Left renal cortex interstitium (tissue), 4 donors: ENCODE measurements around the gene LKAAEAR1. TPM values are rescaled to one million over a fixed set of nuclear protein-coding genes. Genes with fewer than 3 reads are reported as not detected.

ENCODE experiments used
- DNase-seq, 4 donors: peaks; one replicate each; pipeline ENCODE4 v3.0.0-alpha.2; 2013; ENCODE audit warnings: low read depth in 4 of 4, low spot score in 2 of 4, missing footprints in 1 of 4
- polyA plus RNA-seq, 4 donors: library from polyadenylated mRNA; unstranded; fragments of 120-200 nt; gene quantifications; one replicate each; pipeline ENCODE4 v1.2.1, GENCODE V29; 2013; ENCODE audit not compliant: insufficient read length in 4 of 4

LKAAEAR1 gene
- polyA plus RNA-seq, 4 donors = 0.27 to 0.29 TPM; not detected in 2

- DNase-seq = no peak
Measured at GRCh38 chr20:64111841-64112641, 27.8 kb upstream of the LKAAEAR1 start.

- DNase-seq = no peak
Measured at GRCh38 chr20:64110411-64111068, 26.3 kb upstream of the LKAAEAR1 start.

GRCh38 chr20:64109831-64110391, 25.7 kb upstream of the LKAAEAR1 start:
- no peak for DNase-seq

- no peak for DNase-seq
Measured at GRCh38 chr20:64108731-64109681, 24.8 kb upstream of the LKAAEAR1 start.

- DNase-seq = no peak
Measured at GRCh38 chr20:64107736-64108457, 23.7 kb upstream of the LKAAEAR1 start.

GRCh38 chr20:64106981-64107735, 23.0 kb upstream of the LKAAEAR1 start, which contains the start of gene NPBWR2:
Gene NPBWR2 (minus strand): TSS chr20:64107565. CDS start chr20:64106831, 734 bp downstream.
- no peak for DNase-seq

- no peak for DNase-seq
Measured at GRCh38 chr20:64106435-64106961, 22.3 kb upstream of the LKAAEAR1 start.

- DNase-seq = no peak
Measured at GRCh38 chr20:64105846-64106434, 21.7 kb upstream of the LKAAEAR1 start.

- DNase-seq = no peak
Measured at GRCh38 chr20:64104667-64105451, 20.7 kb upstream of the LKAAEAR1 start.

- DNase-seq = no peak
Measured at GRCh38 chr20:64103871-64104666, 19.9 kb upstream of the LKAAEAR1 start.

- DNase-seq = no peak
Measured at GRCh38 chr20:64102647-64103354, 18.6 kb upstream of the LKAAEAR1 start.

- no peak for DNase-seq
Measured at GRCh38 chr20:64101731-64102621, 17.8 kb upstream of the LKAAEAR1 start.

- DNase-seq = no peak
Measured at GRCh38 chr20:64100946-64101688, 16.9 kb upstream of the LKAAEAR1 start.

GRCh38 chr20:64100566-64100888, 16.3 kb upstream of the LKAAEAR1 start:
- no peak for DNase-seq
